Astrocyte of the cerebellum (primary cell): ENCODE data around the gene SFXN1.
A peak's percentile ranks its signal among the peaks of the same experiment; 100 is the strongest.

Experiments
- DNase-seq: peaks from one replicate; pipeline ENCODE4 v3.0.0-alpha.2; 2011; ENCODE audit warnings: low read depth
- H3K4me3 ChIP-seq: 2 replicates; pipeline ENCODE4 v1.5.1; 2011; ENCODE audit warnings: mild to moderate bottlenecking, low read depth, low read length, moderate library complexity
- CTCF ChIP-seq: IDR thresholded peaks from 2 replicates; pipeline ENCODE4 v1.5.1; 2012; ENCODE audit warnings: low read length, low read depth, moderate library complexity, mild to moderate bottlenecking; ENCODE audit errors: missing control alignments
- in situ Hi-C: cut with HindIII; loops from 2 replicates; pipeline ENCODE4 v1.10.0; 2017; ENCODE audit warnings: low sequenced_read_pairs

Gene SFXN1

GRCh38 chr5:175464074-175464941 is 14.1 kb upstream of the SFXN1 start:
- TF ChIP-seq CTCF = peak; percentile 85
- DNase-seq = no peak
- in situ Hi-C loops = no loop called here

GRCh38 chr5:175464942-175465233 is 13.5 kb upstream of the SFXN1 start:
- no peak overlapping the region for H3K4me3 ChIP-seq
- no peak for TF ChIP-seq CTCF
- no peak for DNase-seq
- in situ Hi-C loops = no loop called here

More at GRCh38 chr5:175464074-175464941, 14.1 kb upstream of the SFXN1 start:
- H3K4me3 ChIP-seq = no peak overlapping the region

- TF ChIP-seq CTCF = no peak
- no peak overlapping the region for H3K4me3 ChIP-seq
- in situ Hi-C loops = no loop called here
- DNase-seq = no peak
Measured at GRCh38 chr5:175465282-175465681, 13.1 kb upstream of the SFXN1 start.

GRCh38 chr5:175466700-175467318 is 11.6 kb upstream of the SFXN1 start:
- DNase-seq = no peak
- no peak for TF ChIP-seq CTCF
- in situ Hi-C loops = no loop called here
- H3K4me3 ChIP-seq = no peak overlapping the region

- TF ChIP-seq CTCF = no peak
- DNase-seq = no peak
- in situ Hi-C loops = no loop called here
- no peak overlapping the region for H3K4me3 ChIP-seq
Measured at GRCh38 chr5:175467983-175468690, 10.2 kb upstream of the SFXN1 start.

- no peak overlapping the region for H3K4me3 ChIP-seq
- no peak for TF ChIP-seq CTCF
- DNase-seq = no peak
- in situ Hi-C loops = no loop called here
Measured at GRCh38 chr5:175468892-175469291, 9.5 kb upstream of the SFXN1 start.
